Activated CD8-positive, alpha-beta T cell treated with anti-CD3 and anti-CD28 coated beads for 36 hours (primary cell): ENCODE measurements around the gene TWF2. TPM values are rescaled to one million over a fixed set of nuclear protein-coding genes. Genes with fewer than 3 reads are reported as not detected.

Experiments used
- ATAC-seq: fragments of 200-7000 bp; cut with Tn5 transposase; one replicate; pipeline ENCODE4 v1.10.0; 2021; ENCODE audit warnings: mild to moderate bottlenecking, moderate library complexity
- CTCF ChIA-PET: fragments of 350-600 bp; sonication (Branson Sonifier 250); formaldehyde crosslinking; loops from one replicate; lab custom pipeline; 2021; ENCODE audit warnings: antibody characterized with exemption; lab: Charles Lee
- POLR2A ChIA-PET: fragments of 350-600 bp; sonication (Branson Sonifier 250); formaldehyde crosslinking; loops from one replicate; lab custom pipeline; 2021; ENCODE audit warnings: antibody characterized with exemption; lab: Charles Lee
- DNase-seq: peaks from one replicate; pipeline ENCODE4 v3.0.0-alpha.2; 2020
- H3K27ac Mint-ChIP-seq: one replicate; pipeline ENCODE4 v1.8.0; 2021; ENCODE audit warnings: mild to moderate bottlenecking, mixed read lengths
- H3K27me3 Mint-ChIP-seq: one replicate; pipeline ENCODE4 v1.8.0; 2021; ENCODE audit warnings: mixed read lengths
- H3K36me3 Mint-ChIP-seq: one replicate; pipeline ENCODE4 v1.8.0; 2021; ENCODE audit warnings: low read depth, mixed read lengths
- H3K4me1 Mint-ChIP-seq: one replicate; pipeline ENCODE4 v1.8.0; 2021; ENCODE audit warnings: low read depth, mixed read lengths
- H3K4me3 Mint-ChIP-seq: one replicate; pipeline ENCODE4 v1.8.0; 2021; ENCODE audit warnings: mild to moderate bottlenecking, moderate library complexity, mixed read lengths
- H3K9me3 Mint-ChIP-seq: one replicate; pipeline ENCODE4 v1.8.0; 2021; ENCODE audit warnings: mixed read lengths
- CTCF ChIP-seq: fragments of 200-600 bp; IDR thresholded peaks from one replicate; pipeline ENCODE4 v1.8.0; 2022; ENCODE audit warnings: antibody characterized with exemption, mild to moderate bottlenecking
- intact Hi-C: fragments of 100-400 bp; cut with micrococcal nuclease; formaldehyde crosslinking; loops from one replicate; pipeline ENCODE4 v1.10.0; 2022
- total RNA-seq, 2 experiments: library from RNA; stranded (reverse); gene quantifications; one replicate each; pipeline ENCODE4 v1.2.3, GENCODE V29; 2021

The TWF2 gene
- total RNA-seq, 2 experiments from 2014 or later = 137 TPM

- DNase-seq = no peak
- POLR2A ChIA-PET = interaction anchor here (1.8 to 33.3 kb wide), 4 partner anchors 9 to 29 kb away, joined by 11 to 949 read pairs (median 54); partner anchors contain the start of genes GLYCTK, TWF2 and WDR82
These were observed 10.0 kb upstream of the TWF2 start for GRCh38 chr3:52248816-52249547.

GRCh38 chr3:52248165-52248541 is 9.2 kb upstream of the TWF2 start:
- ChIA-PET CTCF (interaction anchor here (0.6 to 1.8 kb wide), 10 partner anchors 8 to 91 kb away, joined by 3 to 8 read pairs (median 4); partner anchors contain the start of gene WDR82), POLR2A (interaction anchor here (1.8 to 33.3 kb wide), 4 partner anchors 8 to 29 kb away, joined by 11 to 949 read pairs (median 54); partner anchors contain the start of genes GLYCTK, TWF2 and WDR82)
- intact Hi-C loops = no loop called here
- ATAC-seq (no peak), DNase-seq (no peak)
- Mint-ChIP-seq H3K4me1 (peaks cover 74% of the 10 kb centered on the region), H3K27ac (peak overlapping the region; percentile 94), H3K4me3 (peak overlapping the region; percentile 94), H3K27me3 (no peaks in the 10 kb centered on the region), H3K36me3 (peaks cover 80% of the 10 kb centered on the region), H3K9me3 (peaks cover 4% of the 10 kb centered on the region)
- no peak for TF ChIP-seq CTCF

More at GRCh38 chr3:52248816-52249547, 10.0 kb upstream of the TWF2 start:
- H3K9me3 Mint-ChIP-seq = no peaks in the 10 kb centered on the region
- peaks cover 79% of the 10 kb centered on the region for H3K36me3 Mint-ChIP-seq
- H3K4me1 Mint-ChIP-seq = peaks cover 74% of the 10 kb centered on the region
- H3K27ac Mint-ChIP-seq = peak overlapping the region; percentile 79
- no peaks in the 10 kb centered on the region for H3K27me3 Mint-ChIP-seq
- H3K4me3 Mint-ChIP-seq = peak overlapping the region; percentile 28
- no peak for ATAC-seq
- CTCF ChIA-PET = interaction anchor here (1.1 to 3.9 kb wide), 9 partner anchors 9 to 90 kb away, joined by 3 to 21 read pairs (median 5); partner anchors contain the start of gene WDR82
- TF ChIP-seq CTCF = no peak
- intact Hi-C loops = no loop called here

GRCh38 chr3:52247409-52248164 is 8.6 kb upstream of the TWF2 start:
- DNase-seq = no peak
- peak overlapping the region; percentile 94 for H3K27ac Mint-ChIP-seq
- no peak for TF ChIP-seq CTCF
- H3K27me3 Mint-ChIP-seq = no peaks in the 10 kb centered on the region
- H3K4me3 Mint-ChIP-seq = peak overlapping the region; percentile 94
- CTCF ChIA-PET = interaction anchor here (0.6 to 1.8 kb wide), 9 partner anchors 12 to 92 kb away, joined by 3 to 8 read pairs (median 5); partner anchors contain the start of gene WDR82
- POLR2A ChIA-PET = interaction anchor here (1.8 to 33.3 kb wide), 4 partner anchors 7 to 30 kb away, joined by 11 to 949 read pairs (median 54); partner anchors contain the start of genes GLYCTK, TWF2 and WDR82
- intact Hi-C loops = no loop called here
- H3K4me1 Mint-ChIP-seq = peaks cover 72% of the 10 kb centered on the region
- H3K9me3 Mint-ChIP-seq = peaks cover 4% of the 10 kb centered on the region
- peaks cover 78% of the 10 kb centered on the region for H3K36me3 Mint-ChIP-seq
- ATAC-seq = no peak

GRCh38 chr3:52246728-52247408 is 7.9 kb upstream of the TWF2 start:
- H3K27ac Mint-ChIP-seq = peak overlapping the region; percentile 94
- peaks cover 76% of the 10 kb centered on the region for H3K36me3 Mint-ChIP-seq
- ChIA-PET CTCF (interaction anchor here (0.6 to 2.0 kb wide), 5 partner anchors 12 to 92 kb away, joined by 3 to 6 read pairs (median 5); no protein-coding TSS in a partner anchor), POLR2A (interaction anchor here (1.3 to 33.3 kb wide), 5 partner anchors 10 to 31 kb away, joined by 3 to 949 read pairs (median 38); partner anchors contain the start of genes GLYCTK, TWF2 and WDR82)
- no peaks in the 10 kb centered on the region for H3K27me3 Mint-ChIP-seq
- DNase-seq (peak; percentile 47), ATAC-seq (peak; percentile 5)
- peaks cover 71% of the 10 kb centered on the region for H3K4me1 Mint-ChIP-seq
- TF ChIP-seq CTCF = no peak
- H3K9me3 Mint-ChIP-seq = peaks cover 4% of the 10 kb centered on the region
- H3K4me3 Mint-ChIP-seq = peak overlapping the region; percentile 94
- intact Hi-C loops = no loop called here
